B cell (primary cell): ENCODE measurements around the gene BEST2.

Experiments
- CTCF ChIP-seq: fragments of 200-600 bp; IDR thresholded peaks from one replicate; pipeline ENCODE4 v1.8.0; 2022; ENCODE audit warnings: antibody characterized with exemption, mild to moderate bottlenecking
- EZH2 ChIP-seq: IDR thresholded peaks from 2 replicates; pipeline ENCODE4 v1.6.1; 2012; ENCODE audit warnings: borderline replicate concordance, low read depth, mild to moderate bottlenecking, moderate library complexity, low read length; ENCODE audit not compliant: insufficient read depth, poor library complexity, severe bottlenecking

- no peak for TF ChIP-seq CTCF
- TF ChIP-seq EZH2 = no peak
These were observed 28.8 kb upstream of the BEST2 start for GRCh38 chr19:12722566-12723380.
